HEK293T (cell line): ENCODE data around the gene RNF123.

Source experiments
- CTCF ChIA-PET: fragments of 350-600 bp; formaldehyde crosslinking; extraction: SDS; loops from one replicate; lab custom pipeline; 2021; ENCODE audit warnings: antibody characterized with exemption, inconsistent platforms; lab: Yijun Ruan, JAX
- POLR2A ChIA-PET: fragments of 350-600 bp; formaldehyde crosslinking; extraction: SDS; loops from one replicate; lab custom pipeline; 2020; ENCODE audit warnings: antibody characterized with exemption, inconsistent platforms; lab: Yijun Ruan, JAX
- DNase-seq: peaks from one replicate; pipeline ENCODE4 v3.0.0; 2012; ENCODE audit warnings: mixed read lengths; ENCODE audit errors: extremely low spot score
- ARNT ChIP-seq: fragments of 450-650 bp; IDR thresholded peaks from 2 replicates; pipeline ENCODE4 v1.6.1; 2017; ENCODE audit warnings: mild to moderate bottlenecking
- BHLHE40 ChIP-seq: fragments of 450-650 bp; IDR thresholded peaks from 2 replicates; pipeline ENCODE4 v1.6.1; 2016; ENCODE audit warnings: mild to moderate bottlenecking, moderate library complexity, borderline replicate concordance
- CTBP1 ChIP-seq: fragments of 450-650 bp; IDR thresholded peaks from 2 replicates; pipeline ENCODE4 v1.6.1; 2016; ENCODE audit warnings: borderline replicate concordance
- ELF4 ChIP-seq: fragments of 450-650 bp; IDR thresholded peaks from 2 replicates; pipeline ENCODE4 v1.6.1; 2017; ENCODE audit warnings: antibody characterized with exemption
- FOXA1 ChIP-seq: fragments of 450-650 bp; IDR thresholded peaks from 2 replicates; pipeline ENCODE4 v1.6.1; 2016; ENCODE audit warnings: mild to moderate bottlenecking
- FOXK2 ChIP-seq: fragments of 450-650 bp; IDR thresholded peaks from 2 replicates; pipeline ENCODE4 v1.6.1; 2016; ENCODE audit warnings: mild to moderate bottlenecking
- FOXM1 ChIP-seq: fragments of 450-650 bp; IDR thresholded peaks from 2 replicates; pipeline ENCODE4 v1.6.1; 2017; ENCODE audit warnings: mild to moderate bottlenecking, borderline replicate concordance
- HDGF ChIP-seq: fragments of 450-650 bp; IDR thresholded peaks from 2 replicates; pipeline ENCODE4 v1.6.1; 2017; ENCODE audit warnings: antibody characterized with exemption, borderline replicate concordance
- L3MBTL2 ChIP-seq: fragments of 450-650 bp; conservative IDR thresholded peaks from 2 replicates; pipeline ENCODE4 v1.6.1; 2016; ENCODE audit warnings: mild to moderate bottlenecking
- LEF1 ChIP-seq: fragments of 450-650 bp; IDR thresholded peaks from 2 replicates; pipeline ENCODE4 v1.6.1; 2017; ENCODE audit warnings: mild to moderate bottlenecking, borderline replicate concordance
- NFRKB ChIP-seq: fragments of 450-650 bp; IDR thresholded peaks from 2 replicates; pipeline ENCODE4 v1.6.1; 2016; ENCODE audit warnings: mild to moderate bottlenecking, moderate library complexity
- SP1 ChIP-seq: fragments of 450-650 bp; IDR thresholded peaks from 2 replicates; pipeline ENCODE4 v1.6.1; 2017
- SUZ12 ChIP-seq: fragments of 450-650 bp; IDR thresholded peaks from 2 replicates; pipeline ENCODE4 v1.6.1; 2016; ENCODE audit warnings: mild to moderate bottlenecking
- TARDBP ChIP-seq: fragments of 450-650 bp; IDR thresholded peaks from 2 replicates; pipeline ENCODE4 v1.6.1; 2016
- ZNF384 ChIP-seq: fragments of 450-650 bp; IDR thresholded peaks from 2 replicates; pipeline ENCODE4 v1.6.1; 2016
- TF ChIP-seq, protein P1 (sequence below): fragments of 450-650 bp; IDR thresholded peaks from 2 replicates; pipeline ENCODE4 v1.6.1; 2016

Gene RNF123

DNA sequence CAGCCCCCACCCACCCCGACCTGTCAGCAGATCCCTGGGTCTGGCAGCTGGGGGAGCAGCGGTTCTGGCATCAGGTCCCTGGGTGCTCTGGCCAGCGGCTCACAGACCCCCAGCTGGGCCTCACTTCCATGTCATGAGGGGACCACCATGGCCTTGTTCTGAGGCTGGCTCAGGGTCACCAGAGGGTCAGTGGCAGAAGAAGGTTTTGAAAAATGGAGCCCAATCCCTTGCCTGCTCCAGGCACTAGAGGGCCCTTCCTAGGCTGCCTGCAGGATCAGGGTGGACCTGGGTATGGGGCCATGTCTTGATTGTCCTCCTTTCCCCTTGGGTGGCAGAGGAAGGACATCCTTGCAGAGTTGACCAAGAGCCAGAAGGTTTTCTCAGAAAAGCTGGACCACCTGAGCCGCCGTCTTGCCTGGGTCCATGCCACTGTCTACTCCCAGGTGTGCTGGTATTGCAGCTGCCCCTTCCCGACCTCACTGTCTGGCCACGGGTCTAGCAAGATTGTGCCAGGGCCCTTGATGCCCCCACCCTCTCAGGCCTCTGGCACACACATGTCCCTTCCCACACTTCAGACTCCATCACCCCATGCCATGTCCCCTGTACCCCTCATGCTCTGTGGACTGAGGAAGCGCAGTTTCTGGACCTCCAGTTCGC lies 17.2 kb downstream of the RNF123 start:
- TF ChIP-seq FOXK2, result no peak
- TF ChIP-seq NFRKB, result no peak
- TF ChIP-seq ELF4, result no peak
- no peak for TF ChIP-seq LEF1
- no peak for TF ChIP-seq TARDBP
- TF ChIP-seq SUZ12, result no peak
- TF ChIP-seq, protein P1, sequence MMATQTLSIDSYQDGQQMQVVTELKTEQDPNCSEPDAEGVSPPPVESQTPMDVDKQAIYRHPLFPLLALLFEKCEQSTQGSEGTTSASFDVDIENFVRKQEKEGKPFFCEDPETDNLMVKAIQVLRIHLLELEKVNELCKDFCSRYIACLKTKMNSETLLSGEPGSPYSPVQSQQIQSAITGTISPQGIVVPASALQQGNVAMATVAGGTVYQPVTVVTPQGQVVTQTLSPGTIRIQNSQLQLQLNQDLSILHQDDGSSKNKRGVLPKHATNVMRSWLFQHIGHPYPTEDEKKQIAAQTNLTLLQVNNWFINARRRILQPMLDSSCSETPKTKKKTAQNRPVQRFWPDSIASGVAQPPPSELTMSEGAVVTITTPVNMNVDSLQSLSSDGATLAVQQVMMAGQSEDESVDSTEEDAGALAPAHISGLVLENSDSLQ, result no peak
- TF ChIP-seq SP1, result no peak
- no peak for TF ChIP-seq HDGF
- no peak for TF ChIP-seq L3MBTL2
- no peak for TF ChIP-seq FOXA1
- no peak for TF ChIP-seq ARNT
- TF ChIP-seq ZNF384, result no peak
- CTCF ChIA-PET, result no interaction called here
- no peak for DNase-seq
- POLR2A ChIA-PET, result interaction anchor here (1.0 kb wide), 1 partner anchor 16 kb away, joined by 4 read pairs; no protein-coding TSS in a partner anchor

DNA sequence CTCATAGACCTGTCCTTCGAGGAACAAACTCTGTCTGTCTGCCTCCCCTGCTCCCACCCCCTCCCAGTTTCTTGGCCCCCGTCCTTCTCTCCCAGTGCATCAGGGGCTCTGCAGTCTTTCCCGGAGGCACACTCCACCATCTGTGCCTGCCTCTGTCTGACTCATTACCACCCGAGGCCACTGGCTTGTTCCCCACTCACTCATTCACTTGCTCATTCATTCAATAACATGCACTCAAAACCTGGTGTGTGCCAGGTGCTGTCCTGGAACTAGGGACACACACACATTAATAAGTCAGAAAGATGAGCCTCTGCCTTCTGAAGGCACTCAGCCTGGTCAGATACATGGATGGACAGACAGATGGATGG lies 17.7 kb downstream of the RNF123 start:
- no peak for TF ChIP-seq L3MBTL2
- POLR2A ChIA-PET, result no interaction called here
- CTCF ChIA-PET, result no interaction called here
- DNase-seq, result no peak

DNA sequence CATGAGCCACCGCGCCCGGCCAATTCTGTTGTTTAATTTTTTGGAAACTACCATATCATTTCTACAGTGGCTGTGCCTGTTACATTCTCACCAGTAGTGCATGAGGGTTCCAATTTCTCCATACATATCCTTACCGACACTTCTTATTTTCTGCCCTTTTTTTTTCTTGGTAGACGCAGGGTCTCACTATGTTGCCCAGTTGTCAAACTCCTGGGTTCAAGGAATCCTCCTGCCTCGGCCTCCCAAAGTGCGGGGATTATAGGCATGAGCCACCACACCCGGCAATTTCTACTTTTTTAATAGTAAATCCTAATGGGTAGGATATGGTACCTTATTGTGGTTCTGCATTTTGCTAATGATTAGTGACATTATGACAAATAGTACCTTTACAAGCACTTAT lies 20.5 kb downstream of the RNF123 start:
- no peak for TF ChIP-seq SP1
- TF ChIP-seq ARNT, result no peak
- no peak for TF ChIP-seq BHLHE40
- TF ChIP-seq SUZ12, result no peak
- TF ChIP-seq, protein P1, result no peak
- no peak for TF ChIP-seq ZNF384
- DNase-seq, result no peak
- POLR2A ChIA-PET, result no interaction called here
- CTCF ChIA-PET, result no interaction called here

DNA sequence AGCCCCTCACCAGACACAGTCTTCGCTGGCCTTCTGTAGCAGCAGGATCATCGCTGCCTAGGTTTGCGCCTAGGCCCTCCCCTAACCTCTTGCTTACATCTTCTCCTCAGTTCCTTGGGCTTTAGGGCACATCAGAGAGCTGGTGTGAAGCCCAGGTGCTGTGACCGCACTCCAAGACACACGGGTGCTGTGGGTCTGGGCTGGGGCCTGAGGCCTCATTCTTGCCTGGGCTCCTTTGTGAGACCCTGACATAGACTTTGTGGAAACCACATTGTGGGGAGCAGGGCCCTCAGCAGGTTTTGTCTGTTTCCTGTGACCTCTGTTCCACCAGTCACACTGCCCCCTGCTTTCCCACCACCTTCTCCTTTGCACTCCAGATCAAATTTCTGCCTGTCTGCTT lies 22.1 kb downstream of the RNF123 start:
- ChIA-PET POLR2A (interaction anchor here (0.9 kb wide), 1 partner anchor 242 kb away, joined by 3 read pairs; no protein-coding TSS in a partner anchor), CTCF (interaction anchor here (0.6 to 1.3 kb wide), 3 partner anchors 127 to 191 kb away, joined by 3 to 9 read pairs (median 4); no protein-coding TSS in a partner anchor)
- no peak for DNase-seq
- TF ChIP-seq FOXK2, result no peak
- TF ChIP-seq, protein P1, result no peak
- TF ChIP-seq HDGF, result no peak

DNA sequence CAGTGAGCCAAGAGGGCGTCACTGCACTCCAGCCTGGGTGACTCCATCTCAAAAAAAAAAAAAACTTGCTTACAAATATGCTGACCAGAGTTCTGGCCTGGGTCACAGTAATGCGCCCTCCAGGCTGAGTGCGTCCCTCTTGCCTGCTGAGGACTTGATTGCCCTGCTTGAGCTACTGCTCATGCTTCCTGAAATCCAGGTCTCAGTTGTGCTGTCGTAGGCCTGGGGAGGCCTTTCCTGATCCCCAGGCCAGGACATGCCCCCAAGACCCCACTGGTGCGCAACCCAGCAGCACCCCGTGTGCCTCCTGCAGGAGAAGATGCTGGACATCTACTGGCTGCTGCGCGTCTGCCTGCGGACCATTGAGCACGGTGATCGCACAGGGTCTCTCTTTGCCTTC lies 22.8 kb downstream of the RNF123 start:
- ChIA-PET POLR2A (interaction anchor here (0.9 to 1.8 kb wide), 2 partner anchors 10 to 243 kb away, joined by 3 to 6 read pairs; no protein-coding TSS in a partner anchor), CTCF (no interaction called here)
- TF ChIP-seq SUZ12 (no peak), ARNT (no peak), FOXA1 (no peak), LEF1 (no peak), SP1 (no peak), HDGF (no peak), ZNF384 (no peak), ELF4 (no peak), BHLHE40 (no peak)
- TF ChIP-seq, protein P1, result no peak
- DNase-seq, result no peak

DNA sequence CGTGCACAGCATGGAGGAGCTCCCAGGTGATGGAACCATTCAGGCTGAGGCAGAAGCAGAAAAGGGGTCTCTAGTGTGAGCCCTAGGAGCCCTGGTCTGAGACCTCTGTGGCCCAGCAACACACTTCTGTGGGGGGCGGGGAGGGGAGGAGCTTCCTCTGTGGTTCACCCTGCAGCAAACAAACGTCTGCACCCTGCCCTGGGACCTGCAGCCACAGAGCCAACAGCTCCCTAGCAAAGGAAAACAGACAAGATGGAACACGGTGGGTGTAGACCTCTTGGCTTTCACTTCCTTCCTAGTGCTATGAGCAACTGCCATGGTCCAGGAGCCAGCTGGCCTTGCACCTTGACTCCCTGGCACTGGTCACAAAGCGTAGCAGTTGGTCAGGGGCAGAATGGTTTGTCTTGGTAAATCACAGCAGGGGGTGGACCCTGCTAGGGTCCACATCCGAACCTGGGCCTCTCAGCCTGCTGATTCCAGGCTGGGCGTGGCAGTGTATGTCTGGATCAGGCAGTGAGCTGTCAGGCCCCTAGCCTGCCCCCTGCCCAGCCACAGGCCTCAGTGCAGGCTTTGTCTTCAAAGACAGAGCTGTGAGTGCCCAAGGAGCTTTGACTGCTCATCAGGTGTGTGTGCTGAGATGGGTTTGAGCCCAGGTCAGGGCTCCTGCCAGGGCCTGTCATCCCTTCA lies 23.4 kb downstream of the RNF123 start:
- TF ChIP-seq, protein P1, result no peak
- TF ChIP-seq CTBP1 (no peak), HDGF (no peak), BHLHE40 (no peak), L3MBTL2 (no peak), ARNT (no peak), LEF1 (no peak), FOXK2 (no peak), FOXM1 (no peak), NFRKB (no peak), SUZ12 (no peak), SP1 (no peak), ZNF384 (no peak), ELF4 (no peak), TARDBP (no peak), FOXA1 (no peak)
- DNase-seq, result no peak
- ChIA-PET POLR2A (interaction anchor here (0.7 to 1.8 kb wide), 3 partner anchors 9 to 243 kb away, joined by 3 to 6 read pairs (median 3); partner anchors contain the start of gene IP6K1), CTCF (no interaction called here)
